A549 (cell line): ENCODE data around the gene GUCY1A1. TPM values are rescaled to one million over a fixed set of nuclear protein-coding genes. Genes with fewer than 3 reads are reported as not detected.

Experiments
- ATAC-seq, 2 experiments: fragments of 200-7000 bp in 1 of 2; fragments of >200 bp in 1 of 2; cut with Nextera tagmentation in 1 of 2; cut with Tn5 transposase in 1 of 2; 3 replicates each; pipeline versions ENCODE4 v1.8.0 to v1.9.1; 2018 to 2020; ENCODE audit warnings: mild to moderate bottlenecking in 1 of 2, moderate library complexity in 1 of 2
- CTCF ChIA-PET: fragments of 300-600 bp; sonication (Branson Sonifier 250); formaldehyde crosslinking; extraction: SDS; loops from one replicate; lab custom pipeline; 2021; ENCODE audit warnings: antibody characterized with exemption, inconsistent platforms; lab: Yijun Ruan, JAX
- POLR2A ChIA-PET: fragments of 350-600 bp; formaldehyde crosslinking; extraction: SDS; loops from one replicate; lab custom pipeline; 2021; ENCODE audit warnings: antibody characterized with exemption, inconsistent platforms; lab: Yijun Ruan, JAX
- DNase-seq, 2 experiments: peaks; one replicate each; pipeline versions ENCODE4 v3.0.0 to v3.0.0-alpha.2; 2011 to 2016; ENCODE audit warnings: low read depth in 1 of 2, low spot score in 1 of 2
- FAIRE-seq: peaks from 2 replicates; lab custom pipeline; 2011; peaks lifted over from hg19 to GRCh38; lab: Jason Lieb, UNC
- H3K27ac ChIP-seq, 2 experiments: fragments of >200 bp; sonication (Bioruptor Twin); formaldehyde crosslinking; 3 replicates each; pipeline ENCODE4 v1.5.1; 2016 to 2017
- H3K4me1 ChIP-seq: fragments of >200 bp; sonication (Bioruptor Twin); formaldehyde crosslinking; 3 replicates; pipeline ENCODE4 v1.6.1; 2016
- H3K4me2 ChIP-seq: fragments of >200 bp; sonication (Bioruptor Twin); formaldehyde crosslinking; 3 replicates; pipeline ENCODE4 v1.6.1; 2016
- H3K4me3 ChIP-seq: fragments of >200 bp; sonication (Bioruptor Twin); formaldehyde crosslinking; 3 replicates; pipeline ENCODE4 v1.5.1; 2016
- H3K9me3 ChIP-seq: fragments of >200 bp; sonication (Bioruptor Twin); formaldehyde crosslinking; 3 replicates; pipeline ENCODE4 v1.6.1; 2016
- BCL3 ChIP-seq: fragments of >200 bp; sonication (Bioruptor Twin); formaldehyde crosslinking; IDR thresholded peaks from 3 replicates; pipeline ENCODE4 v1.6.1; 2016
- CHD4 ChIP-seq: fragments of 200-600 bp; sonication (generic); IDR thresholded peaks from 2 replicates; pipeline ENCODE4 v1.6.1; 2016; ENCODE audit warnings: antibody characterized with exemption, mild to moderate bottlenecking, borderline replicate concordance
- E2F6 ChIP-seq: IDR thresholded peaks from 2 replicates; pipeline ENCODE4 v1.6.1; 2012; ENCODE audit warnings: low read depth, borderline replicate concordance
- ESRRA ChIP-seq: fragments of 150-350 bp; IDR thresholded peaks from 2 replicates; pipeline ENCODE4 v1.6.1; 2014; ENCODE audit warnings: mild to moderate bottlenecking, low read length, borderline replicate concordance
- HEYL ChIP-seq: fragments of 250-450 bp; sonication (Bioruptor Pico); IDR thresholded peaks from 2 replicates; pipeline ENCODE4 v1.8.0; 2021; ENCODE audit warnings: mild to moderate bottlenecking, moderate library complexity
- MAZ ChIP-seq: fragments of 150-350 bp; IDR thresholded peaks from 2 replicates; pipeline ENCODE4 v1.6.1; 2014; ENCODE audit warnings: antibody characterized with exemption, low read depth, low read length, borderline replicate concordance
- NPAS2 ChIP-seq: fragments of 250-450 bp; sonication (Bioruptor Pico); IDR thresholded peaks from 2 replicates; pipeline ENCODE4 v1.8.0; 2022; ENCODE audit warnings: mild to moderate bottlenecking, moderate library complexity, borderline replicate concordance
- RCOR1 ChIP-seq: fragments of 150-350 bp; IDR thresholded peaks from 2 replicates; pipeline ENCODE4 v1.6.1; 2014; ENCODE audit warnings: antibody characterized with exemption, low read length, low read depth
- REST ChIP-seq: fragments of 200-600 bp; sonication (generic); IDR thresholded peaks from 2 replicates; pipeline ENCODE4 v1.6.1; 2016; ENCODE audit warnings: antibody characterized with exemption, mild to moderate bottlenecking, moderate library complexity
- RFX5 ChIP-seq: fragments of 450-650 bp; IDR thresholded peaks from 2 replicates; pipeline ENCODE4 v1.7.1; 2014; ENCODE audit warnings: antibody characterized with exemption, mild to moderate bottlenecking, moderate library complexity
- TFCP2L1 ChIP-seq: fragments of 250-450 bp; sonication (Bioruptor Pico); IDR thresholded peaks from 2 replicates; pipeline ENCODE4 v1.5.0; 2021; ENCODE audit warnings: mild to moderate bottlenecking
- ZSCAN20 ChIP-seq: fragments of 250-450 bp; sonication (Bioruptor Pico); IDR thresholded peaks from 2 replicates; pipeline ENCODE4 v1.8.0; 2022; ENCODE audit warnings: mild to moderate bottlenecking, moderate library complexity
- WGBS: methylation state at CpG from one replicate; pipeline ENCODE4 v1.1.6; 2017; ENCODE audit errors: missing lambda C conversion rate; 5-methylcytosine and 5-hydroxymethylcytosine counted together
- polyA plus RNA-seq, 4 experiments: library from polyadenylated mRNA; depleted of rRNA in 3 of 4; stranded (reverse); fragments of >200 nt; fragmentation: RNase III in 1 of 4; extraction: RNeasy Plus Mini Kit Qiagen cat#74134 plus additional on column Dnase treatment in 1 of 4; gene quantifications; 2 replicates in 3 of 4; 3 replicates in 1 of 4; pipeline ENCODE4 v1.2.3, GENCODE V29; 2011 to 2017
- TF ChIP-seq, protein P1 (sequence below): IDR thresholded peaks from 2 replicates; pipeline ENCODE4 v1.6.1; 2012

GUCY1A1 gene
- polyA plus RNA-seq, 2 of the 4 experiments (the other 2 are of a cell fraction): not detected

- H3K4me2 ChIP-seq: no peak overlapping the region
- H3K9me3 ChIP-seq: no peaks in the 10 kb centered on the region
- ATAC-seq (peak in 1 of 2 experiments; percentile 36; a peak in 2 of 6 replicates), DNase-seq (peak in 1 of 2 experiments; percentile 26), FAIRE-seq (no peak)
- H3K4me1 ChIP-seq: no peaks in the 10 kb centered on the region
- no peak overlapping the region for H3K4me3 ChIP-seq
- ChIA-PET POLR2A (no interaction called here), CTCF (no interaction called here)
- H3K27ac ChIP-seq: no peak overlapping the region
- 0% methylated on average over 2 of the region's 2 CpGs for WGBS
- TF ChIP-seq TFCP2L1 (no peak), CHD4 (no peak), BCL3 (no peak), NPAS2 (CRISPR knock-in tag) (no peak), RFX5 (no peak), RCOR1 (no peak), HEYL (CRISPR knock-in tag) (no peak)
- TF ChIP-seq, protein P1, sequence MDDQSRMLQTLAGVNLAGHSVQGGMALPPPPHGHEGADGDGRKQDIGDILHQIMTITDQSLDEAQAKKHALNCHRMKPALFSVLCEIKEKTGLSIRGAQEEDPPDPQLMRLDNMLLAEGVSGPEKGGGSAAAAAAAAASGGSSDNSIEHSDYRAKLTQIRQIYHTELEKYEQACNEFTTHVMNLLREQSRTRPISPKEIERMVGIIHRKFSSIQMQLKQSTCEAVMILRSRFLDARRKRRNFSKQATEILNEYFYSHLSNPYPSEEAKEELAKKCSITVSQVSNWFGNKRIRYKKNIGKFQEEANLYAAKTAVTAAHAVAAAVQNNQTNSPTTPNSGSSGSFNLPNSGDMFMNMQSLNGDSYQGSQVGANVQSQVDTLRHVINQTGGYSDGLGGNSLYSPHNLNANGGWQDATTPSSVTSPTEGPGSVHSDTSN: no peak
Measured at GRCh38 chr4:155705664-155706063, 39.0 kb downstream of the GUCY1A1 start.

GRCh38 chr4:155706147-155706546 is 39.5 kb downstream of the GUCY1A1 start:
- no peak overlapping the region for H3K4me2 ChIP-seq

DNA sequence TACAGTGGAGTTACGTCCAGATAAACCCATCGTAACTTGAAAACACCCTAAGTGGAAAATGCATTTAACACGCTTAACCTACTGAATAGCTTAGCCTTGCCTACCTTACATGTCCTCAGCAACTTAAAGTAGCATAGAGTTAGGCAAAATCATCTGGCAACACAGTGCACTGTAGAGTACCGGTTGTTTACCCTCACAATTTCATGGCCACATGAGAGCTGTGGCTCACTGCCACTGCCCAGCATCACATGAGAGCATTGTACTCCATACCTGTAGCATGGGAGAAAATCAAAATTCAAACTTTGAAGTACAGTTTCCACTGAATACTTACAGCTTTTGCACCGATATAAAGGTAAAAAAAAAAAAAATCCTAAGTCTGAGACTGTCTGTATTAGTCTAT is 40.6 kb downstream of the GUCY1A1 start:
- WGBS: 53% methylated on average over 5 of the region's 5 CpGs
- FAIRE-seq (no peak), DNase-seq (no peak), ATAC-seq (no peak)
- Histone ChIP-seq H3K4me1 (no peaks in the 10 kb centered on the region), H3K4me3 (no peak overlapping the region), H3K9me3 (no peaks in the 10 kb centered on the region), H3K4me2 (no peak overlapping the region)
- POLR2A ChIA-PET: no interaction called here
- TF ChIP-seq ZSCAN20 (CRISPR knock-in tag) (no peak), E2F6 (no peak), REST (no peak), ESRRA (no peak)
- TF ChIP-seq, all 56 proteins: peak for 0
- no peak overlapping the region for H3K27ac ChIP-seq
- CTCF ChIA-PET: interaction anchor here (0.6 kb wide), 1 partner anchor 93 kb away, joined by 3 read pairs; no protein-coding TSS in a partner anchor

More at GRCh38 chr4:155706147-155706546, 39.5 kb downstream of the GUCY1A1 start:
- FAIRE-seq: no peak
- H3K27ac ChIP-seq: no peak overlapping the region
- H3K4me3 ChIP-seq: no peak overlapping the region
- TF ChIP-seq MAZ: no peak
- TF ChIP-seq, all 56 proteins: peak for 0
- POLR2A ChIA-PET: no interaction called here
- DNase-seq (no peak), ATAC-seq (no peak)
- CTCF ChIA-PET: no interaction called here
- WGBS: 1% methylated on average over 2 of the region's 2 CpGs
- H3K9me3 ChIP-seq: no peaks in the 10 kb centered on the region
- H3K4me1 ChIP-seq: no peaks in the 10 kb centered on the region
